Effector memory CD4-positive, alpha-beta T cell (primary cell): ENCODE results near the gene UGT1A3.

Experiments
- DNase-seq, 3 donors: peaks; one replicate each; pipeline ENCODE4 v3.0.0-alpha.2; 2020
- H3K27ac ChIP-seq: 2 replicates; pipeline ENCODE4 v1.7.0; 2013; ENCODE audit warnings: mild to moderate bottlenecking, low read length, moderate library complexity; ENCODE audit not compliant: insufficient read depth, poor library complexity, severe bottlenecking
- H3K27me3 ChIP-seq: replicated peaks from 2 replicates; pipeline ENCODE4 v1.7.0; 2013; ENCODE audit warnings: mild to moderate bottlenecking, low read length; ENCODE audit not compliant: insufficient read depth, control insufficient read depth, poor library complexity, severe bottlenecking
- H3K36me3 ChIP-seq: 2 replicates; pipeline ENCODE4 v1.7.0; 2013; ENCODE audit warnings: mild to moderate bottlenecking, low read length, moderate library complexity; ENCODE audit not compliant: control insufficient read depth, insufficient read depth
- H3K4me1 ChIP-seq: 2 replicates; pipeline ENCODE4 v1.7.0; 2013; ENCODE audit warnings: low read length, mild to moderate bottlenecking; ENCODE audit not compliant: control insufficient read depth, insufficient read depth, poor library complexity, severe bottlenecking
- H3K4me3 ChIP-seq: 2 replicates; pipeline ENCODE4 v1.7.0; 2013; ENCODE audit warnings: low read length, low read depth, mild to moderate bottlenecking; ENCODE audit not compliant: insufficient read depth, poor library complexity, severe bottlenecking
- H3K9me3 ChIP-seq: 2 replicates; pipeline ENCODE4 v1.7.0; 2013; ENCODE audit warnings: mild to moderate bottlenecking, low read length, moderate library complexity; ENCODE audit not compliant: control insufficient read depth

The UGT1A3 gene

GRCh38 chr2:233813236-233814055, 84.6 kb downstream of the UGT1A3 start:
- H3K36me3 ChIP-seq = no peaks in the 10 kb centered on the region
- H3K27ac ChIP-seq = no peak overlapping the region
- H3K4me1 ChIP-seq = no peaks in the 10 kb centered on the region
- no peaks in the 10 kb centered on the region for H3K9me3 ChIP-seq
- H3K4me3 ChIP-seq = no peak overlapping the region
- peaks cover 3% of the 10 kb centered on the region for H3K27me3 ChIP-seq
- no peak for DNase-seq

GRCh38 chr2:233814056-233814835, 85.4 kb downstream of the UGT1A3 start:
- no peaks in the 10 kb centered on the region for H3K36me3 ChIP-seq
- H3K27ac ChIP-seq = no peak overlapping the region
- H3K9me3 ChIP-seq = no peaks in the 10 kb centered on the region
- H3K4me1 ChIP-seq = no peaks in the 10 kb centered on the region
- H3K27me3 ChIP-seq = peaks cover 3% of the 10 kb centered on the region
- no peak for DNase-seq
- no peak overlapping the region for H3K4me3 ChIP-seq

- H3K27me3 ChIP-seq = no peaks in the 10 kb centered on the region
- no peaks in the 10 kb centered on the region for H3K36me3 ChIP-seq
- H3K9me3 ChIP-seq = no peaks in the 10 kb centered on the region
- no peak for DNase-seq
- H3K4me3 ChIP-seq = no peak overlapping the region
- H3K27ac ChIP-seq = no peak overlapping the region
- H3K4me1 ChIP-seq = no peaks in the 10 kb centered on the region
Observed at GRCh38 chr2:233815861-233816260, 87.0 kb downstream of the UGT1A3 start.

GRCh38 chr2:233816334-233816733, 87.5 kb downstream of the UGT1A3 start:
- H3K4me1 ChIP-seq = no peaks in the 10 kb centered on the region
- H3K27ac ChIP-seq = no peak overlapping the region
- no peaks in the 10 kb centered on the region for H3K27me3 ChIP-seq
- H3K4me3 ChIP-seq = no peak overlapping the region
- no peaks in the 10 kb centered on the region for H3K36me3 ChIP-seq
- no peaks in the 10 kb centered on the region for H3K9me3 ChIP-seq
- no peak for DNase-seq

GRCh38 chr2:233816771-233817170, 87.9 kb downstream of the UGT1A3 start:
- DNase-seq = no peak
- no peaks in the 10 kb centered on the region for H3K9me3 ChIP-seq
- no peak overlapping the region for H3K27ac ChIP-seq
- no peaks in the 10 kb centered on the region for H3K4me1 ChIP-seq
- no peaks in the 10 kb centered on the region for H3K27me3 ChIP-seq
- H3K36me3 ChIP-seq = no peaks in the 10 kb centered on the region
- no peak overlapping the region for H3K4me3 ChIP-seq

GRCh38 chr2:233817361-233817911, 88.6 kb downstream of the UGT1A3 start:
- H3K27ac ChIP-seq = no peak overlapping the region
- no peaks in the 10 kb centered on the region for H3K9me3 ChIP-seq
- H3K36me3 ChIP-seq = no peaks in the 10 kb centered on the region
- no peak for DNase-seq
- H3K4me3 ChIP-seq = no peak overlapping the region
- H3K27me3 ChIP-seq = no peaks in the 10 kb centered on the region
- no peaks in the 10 kb centered on the region for H3K4me1 ChIP-seq

- no peak for DNase-seq
- Histone ChIP-seq H3K4me1 (no peaks in the 10 kb centered on the region), H3K9me3 (no peaks in the 10 kb centered on the region), H3K27me3 (no peaks in the 10 kb centered on the region), H3K4me3 (no peak overlapping the region), H3K27ac (no peak overlapping the region), H3K36me3 (no peaks in the 10 kb centered on the region)
Observed at GRCh38 chr2:233817995-233818638, 89.3 kb downstream of the UGT1A3 start.

GRCh38 chr2:233818639-233819621, 90.1 kb downstream of the UGT1A3 start:
- no peak overlapping the region for H3K27ac ChIP-seq
- no peaks in the 10 kb centered on the region for H3K36me3 ChIP-seq
- H3K27me3 ChIP-seq = no peaks in the 10 kb centered on the region
- H3K4me3 ChIP-seq = no peak overlapping the region
- no peak for DNase-seq
- H3K9me3 ChIP-seq = no peaks in the 10 kb centered on the region
- no peaks in the 10 kb centered on the region for H3K4me1 ChIP-seq
